Measurements from ENCODE around the gene KTI12.
A peak's percentile ranks its signal among the peaks of the same experiment; 100 is the strongest.
"Not testable (repeated sequence)": the region's sequence is repeated elsewhere in the genome, so short reads cannot be mapped to it uniquely, and the experiment has no call there.

Gene KTI12, protein sequence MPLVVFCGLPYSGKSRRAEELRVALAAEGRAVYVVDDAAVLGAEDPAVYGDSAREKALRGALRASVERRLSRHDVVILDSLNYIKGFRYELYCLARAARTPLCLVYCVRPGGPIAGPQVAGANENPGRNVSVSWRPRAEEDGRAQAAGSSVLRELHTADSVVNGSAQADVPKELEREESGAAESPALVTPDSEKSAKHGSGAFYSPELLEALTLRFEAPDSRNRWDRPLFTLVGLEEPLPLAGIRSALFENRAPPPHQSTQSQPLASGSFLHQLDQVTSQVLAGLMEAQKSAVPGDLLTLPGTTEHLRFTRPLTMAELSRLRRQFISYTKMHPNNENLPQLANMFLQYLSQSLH

GRCh38 chr1:52033190-52034049, at the start of gene KTI12:
Gene KTI12, minus strand, starts transcription at chr1:52033810. Its CDS starts 49 bp downstream, at chr1:52033761.
- DNase-seq: peak; percentile 80

DNA sequence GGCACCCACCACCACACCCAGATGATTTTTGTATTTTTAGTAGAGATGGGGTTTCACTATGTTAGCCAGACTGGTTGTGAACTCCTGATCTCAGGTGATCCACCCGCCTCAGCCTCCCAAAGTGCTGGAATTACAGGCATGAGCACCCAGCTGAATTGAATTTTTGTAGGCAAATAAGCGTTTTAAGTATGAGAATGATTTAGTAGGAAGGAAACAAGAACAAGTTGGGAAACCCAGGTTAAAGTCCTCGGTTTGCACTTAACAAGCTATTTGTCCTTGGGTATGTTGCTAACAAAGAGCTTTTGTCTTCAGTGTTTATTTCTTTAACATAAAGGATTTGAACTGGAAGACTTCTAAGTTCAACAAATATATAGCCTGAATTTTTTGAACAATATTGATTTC, 46.4 kb upstream of the KTI12 start:
- DNase-seq: no peak

GRCh38 chr1:52077277-52077676, 43.7 kb upstream of the KTI12 start:
- DNase-seq: not testable (repeated sequence)

- DNase-seq: no peak
These were observed 38.7 kb upstream of the KTI12 start for GRCh38 chr1:52072291-52072690.

- DNase-seq: no peak
These were observed 37.1 kb upstream of the KTI12 start for GRCh38 chr1:52070704-52071103.

- no peak for DNase-seq
These were observed 29.6 kb upstream of the KTI12 start for GRCh38 chr1:52063192-52063591.

DNA sequence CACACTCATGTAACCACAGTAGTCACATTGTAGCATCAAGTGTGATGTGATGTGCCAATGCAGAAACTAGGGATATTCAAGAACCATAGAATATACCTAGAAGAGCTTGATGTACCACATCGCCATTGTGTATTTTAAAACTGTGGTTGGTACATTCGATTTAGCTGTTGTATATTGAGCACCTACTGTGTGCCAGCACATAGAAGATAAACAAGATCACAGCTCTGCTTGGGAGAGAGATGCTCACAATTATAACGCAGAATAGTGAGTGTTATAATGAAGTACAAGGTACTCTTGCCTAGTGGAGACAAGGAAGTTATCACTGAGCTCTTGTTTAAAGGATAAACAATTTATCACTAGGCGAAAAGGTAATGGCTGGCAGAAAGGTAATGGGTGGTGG, 27.2 kb upstream of the KTI12 start:
- DNase-seq: no peak

DNA sequence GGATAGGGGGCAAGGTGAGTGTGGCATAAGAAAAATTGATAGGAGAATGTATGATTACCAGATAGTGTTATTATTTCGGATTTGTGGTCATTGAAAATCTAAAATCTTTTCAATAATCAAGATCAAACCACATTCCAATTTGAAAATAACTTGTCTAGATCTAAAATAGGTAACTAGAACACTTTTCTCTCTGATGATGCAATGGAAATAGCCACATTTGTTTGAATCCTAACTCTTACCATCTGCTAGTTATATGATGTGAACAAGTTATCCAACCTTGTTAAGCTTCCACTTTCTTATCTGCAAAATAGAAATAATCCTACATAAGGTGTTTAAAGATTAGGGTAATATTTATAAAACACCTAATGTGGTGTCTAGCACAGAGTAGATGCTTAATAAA, 26.3 kb upstream of the KTI12 start:
- no peak for DNase-seq

DNA sequence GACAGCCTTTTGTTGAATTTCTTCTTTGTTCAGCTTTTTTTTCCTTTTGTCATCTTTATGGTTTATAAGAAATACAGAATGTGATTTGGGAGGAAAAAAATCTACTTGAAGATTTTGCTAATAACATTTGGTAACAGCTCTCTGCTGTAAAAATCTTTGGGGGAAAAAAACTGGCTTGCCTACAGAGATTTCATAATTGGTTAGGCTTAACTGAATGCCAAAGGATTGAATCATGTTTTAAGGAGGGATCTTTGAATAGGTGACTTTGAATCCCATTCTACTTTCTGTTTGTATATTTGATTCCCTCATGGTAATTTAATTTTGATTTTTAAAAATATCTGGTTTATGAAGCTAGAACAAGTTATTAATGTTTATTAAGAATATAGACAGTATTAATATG, 25.7 kb upstream of the KTI12 start:
- no peak for DNase-seq

GRCh38 chr1:52057876-52058415, 24.3 kb upstream of the KTI12 start:
- DNase-seq: no peak

GRCh38 chr1:52057255-52057654, 23.6 kb upstream of the KTI12 start:
- no peak for DNase-seq

DNA sequence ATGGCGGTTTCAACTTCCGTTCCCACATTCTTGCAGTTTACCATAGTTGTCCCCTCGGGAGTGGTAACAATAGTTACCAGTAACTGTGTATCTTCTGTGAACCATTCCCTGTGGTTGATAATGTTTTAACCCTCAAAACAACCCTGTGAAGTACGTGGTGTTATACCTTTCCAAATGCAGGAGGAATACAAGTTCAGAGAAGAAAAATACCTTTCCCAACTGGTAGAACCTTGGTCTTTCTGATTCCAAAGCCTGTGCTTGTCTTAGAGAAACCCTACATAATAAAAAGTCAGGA, 23.3 kb upstream of the KTI12 start:
- no peak for DNase-seq

DNA sequence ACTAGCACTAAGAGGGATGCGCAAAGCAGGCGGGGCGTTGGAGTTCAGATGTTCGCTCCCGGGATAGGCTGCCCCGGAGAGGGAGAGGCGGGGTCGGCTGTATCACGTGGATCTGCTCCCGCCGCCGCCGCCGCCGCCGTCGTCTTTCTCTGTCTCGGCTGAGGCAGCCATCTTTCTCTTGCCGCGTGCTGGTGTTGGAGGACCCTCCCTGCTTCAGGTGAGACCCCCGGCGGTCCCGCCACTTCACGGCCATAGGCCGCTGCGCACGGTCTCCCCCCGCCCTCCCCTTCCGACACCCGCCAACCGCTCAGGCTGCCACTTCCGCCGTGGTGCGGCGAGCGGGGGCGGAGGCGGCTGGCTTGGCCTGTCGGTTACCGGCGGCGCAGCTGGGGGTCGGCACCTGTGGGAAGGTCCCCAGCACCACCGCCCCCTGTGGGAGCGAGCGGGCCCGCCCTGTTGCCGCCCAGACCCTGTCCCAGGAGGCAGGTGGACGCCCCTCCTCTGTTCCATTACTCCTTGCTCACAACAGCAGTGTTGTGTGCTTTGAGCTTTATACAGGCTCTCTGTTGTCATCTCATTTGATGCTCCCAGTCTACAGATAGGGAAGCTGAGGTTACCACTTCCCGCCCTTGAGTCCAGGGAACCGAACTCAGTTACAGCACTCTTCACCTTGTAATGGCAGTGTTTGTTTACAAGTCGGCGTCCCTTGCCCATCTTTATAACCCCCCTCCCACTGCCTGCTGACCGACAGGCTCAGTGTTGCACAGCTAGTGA, 22.7 kb upstream of the KTI12 start, which contains the start of gene BTF3L4:
Gene BTF3L4, plus strand, starts transcription at position 133 of the 774 bp plus-strand sequence. CDS start 3,553 bp downstream, outside the sequence.
- DNase-seq: peak; percentile 94

DNA sequence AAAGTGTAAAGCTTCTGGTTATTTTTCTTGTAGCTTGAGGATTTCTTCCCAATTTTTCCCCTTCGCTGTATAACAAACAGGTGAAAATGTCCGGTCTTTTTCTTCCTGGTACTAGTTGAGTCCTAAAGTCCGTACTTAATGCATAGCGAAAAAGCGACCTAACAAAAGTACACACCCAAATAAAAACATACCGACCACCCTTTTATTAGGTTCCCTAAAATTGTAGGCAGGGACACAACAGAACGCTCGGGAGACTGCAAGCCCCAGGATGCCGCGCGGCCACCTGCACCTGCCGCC, 22.2 kb upstream of the KTI12 start:
- DNase-seq: no peak

- DNase-seq: peak; percentile 67
These were observed 21.7 kb upstream of the KTI12 start, which contains the start of gene TXNDC12 for GRCh38 chr1:52055066-52055865. Gene TXNDC12, minus strand, starts transcription at chr1:52055191. Its CDS starts 95 bp downstream, at chr1:52055096.

- no peak for DNase-seq
These were observed 21.0 kb upstream of the KTI12 start for GRCh38 chr1:52054496-52055065.

GRCh38 chr1:52053862-52054261, 20.3 kb upstream of the KTI12 start:
- no peak for DNase-seq

- DNase-seq: not testable (repeated sequence)
These were observed 15.7 kb upstream of the KTI12 start for GRCh38 chr1:52049337-52049736.

DNA sequence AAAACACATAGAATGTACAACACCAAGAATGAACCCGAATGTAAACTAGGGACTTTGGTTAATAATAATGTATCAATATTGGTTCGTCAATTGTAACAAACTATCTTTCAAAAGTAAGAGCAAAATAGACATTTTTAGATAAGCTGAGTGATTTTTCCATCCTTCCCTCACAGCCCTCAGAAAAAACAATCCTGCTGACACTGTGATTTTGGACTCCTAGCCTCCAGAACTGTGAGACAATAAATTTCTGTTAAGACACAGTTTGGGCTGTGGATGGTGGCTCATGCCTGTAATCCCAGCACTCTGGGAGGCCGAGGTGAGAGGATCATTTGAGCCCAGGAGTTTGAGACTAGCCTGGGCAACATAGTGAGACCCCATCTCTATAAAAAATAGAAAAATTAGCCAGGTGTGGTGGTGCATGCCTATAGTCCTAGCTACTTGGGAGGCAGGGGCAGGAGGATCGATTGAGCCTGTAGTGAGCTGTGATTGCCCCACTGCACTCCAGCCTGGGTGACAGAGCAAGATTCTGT, 12.1 kb upstream of the KTI12 start:
- DNase-seq: not testable (repeated sequence)

DNA sequence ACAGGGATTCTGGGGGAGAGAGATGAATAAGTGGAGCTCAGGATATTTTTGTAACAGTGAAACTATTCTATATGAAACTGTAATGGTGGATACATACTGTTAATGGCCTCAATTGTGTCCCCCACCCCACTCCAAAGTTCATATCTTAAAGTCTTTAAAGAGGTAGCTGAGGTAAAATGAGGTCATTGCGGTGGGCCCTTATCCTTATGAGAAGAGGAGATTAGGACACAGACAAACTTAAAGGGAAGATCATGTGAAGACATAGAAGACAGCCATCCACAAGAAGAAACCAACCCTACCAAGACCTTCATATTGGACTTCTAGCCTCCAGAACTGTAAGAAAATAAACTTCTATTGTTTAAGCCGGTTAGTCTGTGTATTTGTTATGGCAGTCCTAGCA, 11.6 kb upstream of the KTI12 start:
- no peak for DNase-seq

GRCh38 chr1:52041551-52042185, 8.1 kb upstream of the KTI12 start:
- no peak for DNase-seq
